ENCODE measurements around the gene UQCC3.

Gene UQCC3

DNA sequence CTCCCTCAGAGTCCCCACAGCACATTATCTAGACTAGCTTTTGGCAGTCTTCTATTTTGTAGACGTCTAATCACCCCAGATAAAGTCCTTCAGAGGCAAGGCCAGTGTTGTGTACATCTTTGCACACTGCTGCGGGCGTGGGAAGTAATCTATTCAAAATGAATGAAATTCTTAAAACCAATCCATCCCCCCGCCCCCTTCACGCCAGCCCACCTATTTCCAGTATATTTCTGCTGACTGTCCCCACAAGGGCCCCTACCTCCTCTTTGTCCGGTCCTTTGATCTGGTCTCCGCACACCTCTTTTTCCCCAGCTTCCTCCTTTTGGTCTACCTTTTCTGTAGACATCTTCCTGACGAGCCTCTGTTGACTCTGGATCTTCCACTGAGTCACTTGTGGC is 35.4 kb downstream of the UQCC3 start:
- TF ChIP-seq CTCF (IDR thresholded peaks at IDR 0.05; ENCODE audit: low read depth, low read length, poor library complexity, severe bottlenecking) (no peak), EZH2phosphoT487 (IDR thresholded peaks at IDR 0.05; ENCODE audit: borderline replicate concordance, low read length) (no peak)
- H3K27ac ChIP-seq (ENCODE audit: low read depth, low read length) = no peak overlapping the region
- H3K4me3 ChIP-seq (ENCODE audit: low read length) = peak overlapping the region; percentile 92
- no peaks in the 10 kb centered on the region for H3K27me3 ChIP-seq (ENCODE audit: control insufficient read depth, low read length)
- peak overlapping the region; percentile 94 for H3K4me2 ChIP-seq (ENCODE audit: low read length)
- H3K36me3 ChIP-seq (ENCODE audit: control insufficient read depth, low read length) = peaks cover 49% of the 10 kb centered on the region
- H3F3A ChIP-seq (ENCODE audit: control insufficient read depth, insufficient read depth) = peaks cover 26% of the 10 kb centered on the region
- H3K9me3 ChIP-seq (ENCODE audit: control insufficient read depth, insufficient read depth, low read length) = no peaks in the 10 kb centered on the region
- H3K9me2 ChIP-seq (replicated peaks; ENCODE audit: control insufficient read depth, low read length) = no peaks in the 10 kb centered on the region
- no peaks in the 10 kb centered on the region for H4K20me1 ChIP-seq (ENCODE audit: control insufficient read depth, insufficient read depth, low read depth, low read length)
- H3K79me2 ChIP-seq (ENCODE audit: control insufficient read depth, low read length) = peaks cover 18% of the 10 kb centered on the region
- peaks cover 49% of the 10 kb centered on the region for H3K4me1 ChIP-seq (ENCODE audit: control insufficient read depth, low read length)

- Histone ChIP-seq H3K36me3 (ENCODE audit: control insufficient read depth, low read length) (peaks cover 52% of the 10 kb centered on the region), H3K4me1 (ENCODE audit: control insufficient read depth, low read length) (peaks cover 49% of the 10 kb centered on the region), H4K20me1 (ENCODE audit: control insufficient read depth, insufficient read depth, low read depth, low read length) (no peaks in the 10 kb centered on the region), H3K27me3 (ENCODE audit: control insufficient read depth, low read length) (no peaks in the 10 kb centered on the region), H3F3A (ENCODE audit: control insufficient read depth, insufficient read depth) (peaks cover 32% of the 10 kb centered on the region), H3K27ac (ENCODE audit: low read depth, low read length) (no peak within 1 kb of the TSS), H3K79me2 (ENCODE audit: control insufficient read depth, low read length) (peaks cover 18% of the 10 kb centered on the region), H3K9me3 (ENCODE audit: control insufficient read depth, insufficient read depth, low read length) (no peaks in the 10 kb centered on the region), H3K4me3 (ENCODE audit: low read length) (peak within 1 kb of the TSS; percentile 92), H3K4me2 (ENCODE audit: low read length) (peak within 1 kb of the TSS; percentile 99), H3K9me2 (replicated peaks; ENCODE audit: control insufficient read depth, low read length) (no peaks in the 10 kb centered on the region)
- no peak for TF ChIP-seq EZH2phosphoT487 (IDR thresholded peaks at IDR 0.05; ENCODE audit: borderline replicate concordance, low read length)
- no peak for TF ChIP-seq CTCF (IDR thresholded peaks at IDR 0.05; ENCODE audit: low read depth, low read length, poor library complexity, severe bottlenecking)
Observed at GRCh38 chr11:62707277-62707861, 35.9 kb downstream of the UQCC3 start, which contains the start of the genes BSCL2 and GNG3. Gene BSCL2, minus strand, starts transcription at chr11:62707424. Its CDS starts 229 bp downstream, at chr11:62707195. Gene GNG3, plus strand, starts transcription at chr11:62707676. Its CDS starts 620 bp downstream, at chr11:62708296.

- no peaks in the 10 kb centered on the region for H4K20me1 ChIP-seq (ENCODE audit: control insufficient read depth, insufficient read depth, low read depth, low read length)
- TF ChIP-seq CTCF (IDR thresholded peaks at IDR 0.05; ENCODE audit: low read depth, low read length, poor library complexity, severe bottlenecking) (no peak), EZH2phosphoT487 (IDR thresholded peaks at IDR 0.05; ENCODE audit: borderline replicate concordance, low read length) (no peak)
- H3K79me2 ChIP-seq (ENCODE audit: control insufficient read depth, low read length) = peaks cover 18% of the 10 kb centered on the region
- H3K4me2 ChIP-seq (ENCODE audit: low read length) = peak overlapping the region; percentile 99
- peak overlapping the region; percentile 72 for H3K4me3 ChIP-seq (ENCODE audit: low read length)
- peaks cover 42% of the 10 kb centered on the region for H3F3A ChIP-seq (ENCODE audit: control insufficient read depth, insufficient read depth)
- peaks cover 49% of the 10 kb centered on the region for H3K4me1 ChIP-seq (ENCODE audit: control insufficient read depth, low read length)
- peaks cover 60% of the 10 kb centered on the region for H3K36me3 ChIP-seq (ENCODE audit: control insufficient read depth, low read length)
- H3K9me2 ChIP-seq (replicated peaks; ENCODE audit: control insufficient read depth, low read length) = no peaks in the 10 kb centered on the region
- H3K27ac ChIP-seq (ENCODE audit: low read depth, low read length) = peak overlapping the region; percentile 84; the same call in 1 of the 2 replicates
- H3K27me3 ChIP-seq (ENCODE audit: control insufficient read depth, low read length) = no peaks in the 10 kb centered on the region
- H3K9me3 ChIP-seq (ENCODE audit: control insufficient read depth, insufficient read depth, low read length) = no peaks in the 10 kb centered on the region
Observed at GRCh38 chr11:62708392-62708791, 36.9 kb downstream of the UQCC3 start.
